ENCODE measurements around the gene ARAP3.
"Not testable (repeated sequence)": the region's sequence is repeated elsewhere in the genome, so short reads cannot be mapped to it uniquely, and the experiment has no call there.

Gene ARAP3

GRCh38 chr5:141623611-141624010 is 58.4 kb downstream of the ARAP3 start:
- in situ Hi-C loops (cut with MboI; ENCODE audit: low sequenced_read_pairs), result no loop called here

GRCh38 chr5:141623186-141623585 is 58.8 kb downstream of the ARAP3 start:
- in situ Hi-C loops (cut with MboI; ENCODE audit: low sequenced_read_pairs), result no loop called here

- in situ Hi-C loops (cut with MboI; ENCODE audit: low sequenced_read_pairs), result no loop called here
Observed at GRCh38 chr5:141618804-141619554, 63.1 kb downstream of the ARAP3 start, which contains the start of gene DIAPH1. Gene DIAPH1, minus strand, starts transcription at chr5:141619000. Its CDS starts 86 bp downstream, at chr5:141618914.

GRCh38 chr5:141618030-141618803 is 63.8 kb downstream of the ARAP3 start:
- in situ Hi-C loops (cut with MboI; ENCODE audit: low sequenced_read_pairs), result no loop called here

GRCh38 chr5:141617682-141618029 is 64.4 kb downstream of the ARAP3 start:
- in situ Hi-C loops (cut with MboI; ENCODE audit: low sequenced_read_pairs), result no loop called here

- in situ Hi-C loops (cut with MboI; ENCODE audit: low sequenced_read_pairs), result no loop called here
Observed at GRCh38 chr5:141617128-141617527, 64.9 kb downstream of the ARAP3 start.

- in situ Hi-C loops (cut with MboI; ENCODE audit: low sequenced_read_pairs), result no loop called here
Observed at GRCh38 chr5:141615991-141616720, 65.9 kb downstream of the ARAP3 start.

GRCh38 chr5:141613344-141613743 is 68.7 kb downstream of the ARAP3 start:
- in situ Hi-C loops (cut with MboI; ENCODE audit: low sequenced_read_pairs), result no loop called here

- in situ Hi-C loops (cut with MboI; ENCODE audit: low sequenced_read_pairs), result no loop called here
Observed at GRCh38 chr5:141611289-141611688, 70.7 kb downstream of the ARAP3 start.

- in situ Hi-C loops (cut with MboI; ENCODE audit: low sequenced_read_pairs), result not testable (repeated sequence)
Observed at GRCh38 chr5:141609921-141610320, 72.1 kb downstream of the ARAP3 start.

- in situ Hi-C loops (cut with MboI; ENCODE audit: low sequenced_read_pairs), result no loop called here
Observed at GRCh38 chr5:141609044-141609443, 73.0 kb downstream of the ARAP3 start.

GRCh38 chr5:141608557-141608956 is 73.5 kb downstream of the ARAP3 start:
- in situ Hi-C loops (cut with MboI; ENCODE audit: low sequenced_read_pairs), result no loop called here

GRCh38 chr5:141608046-141608445 is 74.0 kb downstream of the ARAP3 start:
- in situ Hi-C loops (cut with MboI; ENCODE audit: low sequenced_read_pairs), result no loop called here

GRCh38 chr5:141605523-141606277 is 76.3 kb downstream of the ARAP3 start:
- in situ Hi-C loops (cut with MboI; ENCODE audit: low sequenced_read_pairs), result no loop called here

- in situ Hi-C loops (cut with MboI; ENCODE audit: low sequenced_read_pairs), result no loop called here
Observed at GRCh38 chr5:141603923-141604717, 77.9 kb downstream of the ARAP3 start.

Measured in HL-60/S4 treated with retinoic acid at 250 ng/mL for 4 days and 3 days (cell line).